Epidermal melanocyte (primary cell): ENCODE measurements around the gene NRP1.
"Not testable (repeated sequence)": the region's sequence is repeated elsewhere in the genome, so short reads cannot be mapped to it uniquely, and the experiment has no call there.

Experiments used
- DNase-seq: peaks from one replicate; pipeline ENCODE4 v3.0.0; 2011; ENCODE audit warnings: low spot score; ENCODE audit not compliant: insufficient read length

NRP1 gene

DNA sequence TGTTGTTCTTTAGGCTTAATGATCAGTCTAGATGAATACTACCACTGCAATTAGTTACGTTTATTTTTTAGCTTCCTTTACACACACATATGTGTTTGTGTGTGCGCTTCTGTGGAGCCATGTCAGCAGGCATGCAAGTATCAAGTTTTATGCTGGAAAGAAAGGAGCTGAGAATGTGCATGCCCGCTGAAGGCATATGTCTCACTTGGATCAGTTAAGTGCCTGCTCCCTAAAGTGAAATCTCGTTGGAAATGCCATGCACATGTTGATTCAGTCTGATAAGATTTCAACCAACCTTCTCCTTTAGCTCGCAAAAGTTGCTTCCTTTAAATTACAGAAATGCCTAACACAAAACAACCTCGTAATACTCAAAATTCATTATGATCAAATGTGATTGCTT, 10.7 kb downstream of the NRP1 start:
- DNase-seq, result no peak

- no peak for DNase-seq
Observed at GRCh38 chr10:33321516-33321915, 13.0 kb downstream of the NRP1 start.

DNA sequence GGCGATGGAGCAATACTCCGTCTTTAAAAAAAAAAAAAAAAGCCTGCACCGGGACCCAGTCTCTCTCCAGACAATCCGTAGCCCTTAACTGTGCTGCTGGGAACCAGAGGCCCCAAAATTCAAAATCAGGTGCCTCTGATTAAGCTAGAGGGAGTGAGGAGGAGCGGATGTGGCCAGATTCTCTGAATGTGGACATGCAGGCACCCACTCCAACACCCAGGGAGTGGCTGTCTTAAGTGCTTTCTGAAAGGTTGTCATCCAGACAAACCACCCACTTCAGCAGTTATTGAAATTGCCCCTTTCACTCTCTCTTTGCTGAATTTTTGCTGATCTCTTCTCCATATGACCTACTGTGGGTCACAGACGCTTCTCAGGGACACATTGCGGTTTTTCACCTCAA, 14.2 kb downstream of the NRP1 start:
- no peak for DNase-seq

GRCh38 chr10:33315891-33316290, 18.6 kb downstream of the NRP1 start:
- no peak for DNase-seq

- no peak for DNase-seq
Observed at GRCh38 chr10:33314811-33315561, 19.5 kb downstream of the NRP1 start.

GRCh38 chr10:33311640-33312039, 22.8 kb downstream of the NRP1 start:
- no peak for DNase-seq

DNA sequence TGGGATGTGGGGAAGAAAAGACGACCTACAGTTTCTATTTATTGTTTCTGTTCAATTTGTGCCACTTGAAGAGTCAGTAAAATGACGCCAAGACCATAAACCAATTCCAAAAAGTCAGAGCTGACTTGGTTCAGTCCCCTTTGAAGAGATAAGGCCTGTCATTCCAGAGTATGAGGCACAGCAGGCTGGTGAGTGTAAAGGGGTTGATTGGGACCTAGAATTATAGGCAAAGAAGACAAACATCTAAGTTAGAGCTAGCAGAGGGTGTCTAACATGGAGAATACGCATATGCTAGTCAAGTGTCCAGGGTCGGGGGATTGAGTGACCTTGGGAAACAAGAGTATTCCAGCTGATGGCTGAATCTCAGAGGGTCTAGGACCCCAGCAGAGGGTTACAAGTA, 23.6 kb downstream of the NRP1 start:
- DNase-seq, result no peak

GRCh38 chr10:33309406-33309805, 25.1 kb downstream of the NRP1 start:
- no peak for DNase-seq

DNA sequence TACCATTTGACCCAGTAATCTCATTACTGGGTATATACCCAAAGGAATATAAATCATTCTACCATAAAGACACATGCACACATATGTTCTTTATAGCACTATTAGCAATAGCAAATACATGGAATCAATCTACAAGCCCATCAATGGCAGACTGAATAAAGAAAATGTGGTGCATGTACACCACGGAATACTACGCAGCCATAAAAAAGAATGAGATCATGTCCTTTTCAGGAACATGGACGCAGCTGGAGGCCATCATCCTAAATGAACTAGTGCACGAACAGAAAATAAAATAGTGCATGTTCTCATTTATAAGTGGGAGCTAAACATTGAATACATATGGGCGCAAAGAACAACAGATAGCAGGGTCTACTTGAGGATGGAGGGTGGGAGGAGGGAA, 26.6 kb downstream of the NRP1 start:
- DNase-seq, result no peak

DNA sequence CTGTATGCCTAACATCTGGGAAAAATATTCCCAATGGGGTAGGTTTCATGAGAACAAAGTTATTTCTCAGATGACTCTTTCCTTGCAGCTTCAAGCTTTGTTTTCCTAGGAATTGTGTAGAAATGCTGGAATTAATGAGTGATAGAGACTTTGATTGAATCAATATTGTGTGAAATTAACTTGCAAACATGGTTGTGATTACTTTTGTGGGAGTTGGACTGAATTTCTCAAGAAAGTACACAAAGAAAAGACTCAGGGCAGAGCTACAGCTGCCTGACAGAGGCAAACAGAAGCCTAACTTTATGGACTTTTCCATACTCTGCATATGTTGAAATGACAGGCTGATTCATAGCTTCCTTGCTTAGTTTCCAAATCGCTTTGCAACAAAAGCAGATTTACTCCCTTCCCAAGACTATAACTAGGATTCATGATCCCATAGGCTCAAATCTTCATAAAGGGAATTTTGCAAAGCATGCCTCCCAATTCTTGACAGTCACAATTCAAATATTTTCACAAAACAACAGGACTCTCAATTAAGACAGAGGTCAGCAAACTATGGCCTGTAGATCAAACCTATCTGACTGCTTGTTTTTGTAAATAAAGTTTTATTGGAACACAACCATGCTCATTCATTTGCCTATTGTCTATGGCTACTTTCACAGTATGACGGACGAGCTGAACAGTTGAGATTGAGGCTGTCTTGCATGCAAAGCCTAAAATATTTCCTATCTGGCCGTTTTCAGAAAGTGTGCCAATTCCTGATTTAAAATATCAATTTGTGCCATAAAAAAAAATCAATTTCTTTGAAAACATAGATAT, 27.6 kb downstream of the NRP1 start:
- no peak for DNase-seq

DNA sequence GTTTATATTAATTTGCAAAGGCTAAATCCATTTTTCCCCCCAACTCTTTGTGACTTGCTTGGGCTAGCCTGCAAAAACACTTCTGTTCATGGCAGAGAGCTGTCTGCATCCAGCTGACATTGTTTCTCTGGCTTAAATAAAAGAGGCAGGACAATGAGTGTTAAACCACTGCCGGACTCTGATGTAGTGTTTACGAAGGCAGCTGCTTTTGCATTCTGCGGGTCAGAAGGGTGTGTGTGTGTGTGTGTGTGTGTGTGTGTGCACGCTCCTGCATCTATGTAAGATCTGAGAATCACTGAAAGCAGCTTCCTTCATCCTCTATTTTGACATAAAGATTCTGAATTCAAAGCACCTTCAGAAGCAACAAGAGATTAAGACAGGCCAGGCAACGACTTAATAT, 28.3 kb downstream of the NRP1 start:
- DNase-seq, result no peak

- DNase-seq, result no peak
Observed at GRCh38 chr10:33304423-33305225, 29.8 kb downstream of the NRP1 start.

DNA sequence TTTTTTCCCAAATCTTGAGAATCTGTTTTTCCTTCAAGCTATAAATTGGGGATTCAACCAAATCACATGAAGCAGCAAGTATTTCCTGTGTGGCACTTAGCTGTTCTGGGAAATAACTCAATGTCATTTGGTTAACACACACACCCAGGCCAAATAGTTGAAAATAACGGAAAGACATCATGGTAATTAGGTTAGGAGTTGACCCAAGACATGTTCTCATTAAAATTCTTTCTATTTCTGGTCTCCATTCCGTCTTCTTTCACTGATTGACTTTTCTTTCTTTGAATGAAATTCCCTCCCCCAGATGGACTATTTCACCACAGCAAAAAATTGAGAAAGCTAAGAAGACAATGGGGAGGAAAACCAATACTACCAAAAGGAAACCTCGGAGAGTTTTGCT, 30.5 kb downstream of the NRP1 start:
- no peak for DNase-seq

- DNase-seq, result no peak
Observed at GRCh38 chr10:33302208-33302829, 32.1 kb downstream of the NRP1 start.

DNA sequence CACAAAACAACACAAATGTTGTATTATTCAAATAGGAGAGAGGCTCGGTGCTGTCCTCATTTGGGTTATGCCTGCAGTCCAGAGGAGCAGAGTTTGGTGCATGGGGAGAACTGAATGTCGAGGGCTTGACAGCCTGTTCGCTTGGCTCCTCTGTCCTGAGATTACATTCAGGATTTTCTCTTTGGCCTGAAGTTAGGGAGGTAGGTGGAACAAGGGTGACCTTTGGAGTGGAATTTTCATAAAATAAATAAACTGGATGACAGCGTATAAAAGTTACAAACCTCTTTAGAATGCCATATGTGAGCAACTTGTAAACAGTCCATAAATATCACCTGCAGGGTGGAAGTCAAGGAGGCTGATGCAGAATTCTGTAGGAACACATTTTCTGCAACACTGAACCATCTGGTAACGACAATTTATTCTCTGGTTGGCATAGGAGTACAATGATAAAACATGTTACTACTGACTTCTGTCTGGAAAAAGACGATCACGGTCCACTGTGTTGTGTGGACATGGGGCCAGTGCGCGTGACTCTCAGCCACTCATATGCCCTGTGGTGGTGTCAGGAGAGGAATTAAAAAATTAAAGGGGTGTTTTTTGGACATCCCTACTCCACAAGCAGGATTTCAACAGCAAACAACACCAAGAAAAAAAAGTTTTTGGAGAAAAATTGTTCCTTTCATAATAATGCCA, 33.2 kb downstream of the NRP1 start:
- DNase-seq, result no peak

- not testable (repeated sequence) for DNase-seq
Observed at GRCh38 chr10:33300544-33300943, 33.9 kb downstream of the NRP1 start.

GRCh38 chr10:33298893-33299292, 35.6 kb downstream of the NRP1 start:
- DNase-seq, result no peak

GRCh38 chr10:33298110-33298509, 36.4 kb downstream of the NRP1 start:
- DNase-seq, result no peak

GRCh38 chr10:33295851-33296250, 38.6 kb downstream of the NRP1 start:
- DNase-seq, result no peak

DNA sequence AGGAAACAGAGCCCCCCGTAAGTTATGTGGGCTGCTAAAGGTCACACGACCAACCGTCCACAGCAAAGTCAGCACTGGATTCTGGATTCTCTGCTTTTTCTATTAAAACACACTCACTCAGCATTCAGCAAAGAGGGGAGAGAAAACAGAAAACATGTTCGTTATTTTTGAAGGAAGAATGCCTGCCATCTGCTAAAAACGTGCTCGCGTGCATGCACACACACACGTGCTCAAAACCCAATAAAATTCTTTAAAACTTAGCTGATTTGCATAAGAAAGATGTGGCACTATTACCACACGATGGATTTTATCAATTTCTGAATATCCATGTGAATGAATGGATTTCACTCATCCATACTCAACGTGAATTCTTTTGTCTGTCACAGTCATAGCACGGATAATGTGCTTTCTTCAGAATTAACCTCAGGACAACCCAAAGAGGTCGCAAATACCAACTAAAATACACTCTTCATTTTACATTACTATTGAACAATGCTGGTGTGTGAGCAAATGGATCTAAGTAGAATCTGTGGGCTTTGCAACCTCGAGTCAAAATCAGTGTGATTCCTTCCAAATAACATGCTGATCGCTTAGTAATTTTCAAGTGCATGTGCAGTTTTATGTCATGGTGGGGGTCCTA, 40.8 kb downstream of the NRP1 start:
- no peak for DNase-seq
